HCT116 (cell line): ENCODE data around the gene GRM1.

Experiments used
- JUND ChIP-seq: IDR thresholded peaks from 2 replicates; pipeline ENCODE4 v1.6.1; 2012
- MAX ChIP-seq: IDR thresholded peaks from 2 replicates; pipeline ENCODE4 v1.6.1; 2012
- POLR2A ChIP-seq: IDR thresholded peaks from 2 replicates; pipeline ENCODE4 v1.7.0; 2011; ENCODE audit warnings: borderline replicate concordance; ENCODE audit not compliant: insufficient read depth, insufficient read length; ENCODE audit errors: extremely low read depth
- POLR2AphosphoS5 ChIP-seq: IDR thresholded peaks from 2 replicates; pipeline ENCODE4 v1.6.1; 2011; ENCODE audit warnings: mild to moderate bottlenecking, low read depth, low read length, moderate library complexity
- TF ChIP-seq, protein P1 (sequence below): IDR thresholded peaks from 2 replicates; pipeline ENCODE4 v1.6.1; 2012; ENCODE audit warnings: low read depth

DNA sequence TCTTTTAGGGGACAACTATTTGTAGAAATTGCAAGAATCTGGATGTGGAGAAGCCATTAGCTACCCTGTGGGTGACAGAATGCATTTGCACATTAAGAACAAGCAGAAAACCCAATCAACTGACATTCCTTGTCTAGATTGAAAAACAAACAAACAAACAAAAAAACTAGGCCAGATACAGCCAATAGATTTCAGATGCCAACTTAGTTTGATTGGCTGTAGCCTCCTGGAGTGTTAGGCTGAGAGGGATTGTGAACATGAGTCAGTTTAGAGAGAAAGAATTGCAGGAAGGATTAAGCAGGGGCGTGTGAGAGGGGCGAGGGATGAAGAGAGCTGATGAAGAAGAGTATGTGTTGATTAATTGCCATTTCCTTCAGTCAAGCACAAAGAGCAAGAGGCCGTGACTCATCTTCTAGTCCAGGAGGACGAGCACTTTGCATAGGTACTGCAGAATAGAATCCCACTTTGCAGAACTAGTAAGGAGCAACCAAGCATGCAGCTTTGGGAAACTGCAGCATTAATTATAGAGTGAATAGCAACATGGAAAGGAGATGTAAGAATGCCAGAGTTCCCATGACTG, 326.7 kb downstream of the GRM1 start:
- TF ChIP-seq POLR2AphosphoS5 (no peak), JUND (no peak), POLR2A (no peak), MAX (no peak)
- TF ChIP-seq, protein P1, sequence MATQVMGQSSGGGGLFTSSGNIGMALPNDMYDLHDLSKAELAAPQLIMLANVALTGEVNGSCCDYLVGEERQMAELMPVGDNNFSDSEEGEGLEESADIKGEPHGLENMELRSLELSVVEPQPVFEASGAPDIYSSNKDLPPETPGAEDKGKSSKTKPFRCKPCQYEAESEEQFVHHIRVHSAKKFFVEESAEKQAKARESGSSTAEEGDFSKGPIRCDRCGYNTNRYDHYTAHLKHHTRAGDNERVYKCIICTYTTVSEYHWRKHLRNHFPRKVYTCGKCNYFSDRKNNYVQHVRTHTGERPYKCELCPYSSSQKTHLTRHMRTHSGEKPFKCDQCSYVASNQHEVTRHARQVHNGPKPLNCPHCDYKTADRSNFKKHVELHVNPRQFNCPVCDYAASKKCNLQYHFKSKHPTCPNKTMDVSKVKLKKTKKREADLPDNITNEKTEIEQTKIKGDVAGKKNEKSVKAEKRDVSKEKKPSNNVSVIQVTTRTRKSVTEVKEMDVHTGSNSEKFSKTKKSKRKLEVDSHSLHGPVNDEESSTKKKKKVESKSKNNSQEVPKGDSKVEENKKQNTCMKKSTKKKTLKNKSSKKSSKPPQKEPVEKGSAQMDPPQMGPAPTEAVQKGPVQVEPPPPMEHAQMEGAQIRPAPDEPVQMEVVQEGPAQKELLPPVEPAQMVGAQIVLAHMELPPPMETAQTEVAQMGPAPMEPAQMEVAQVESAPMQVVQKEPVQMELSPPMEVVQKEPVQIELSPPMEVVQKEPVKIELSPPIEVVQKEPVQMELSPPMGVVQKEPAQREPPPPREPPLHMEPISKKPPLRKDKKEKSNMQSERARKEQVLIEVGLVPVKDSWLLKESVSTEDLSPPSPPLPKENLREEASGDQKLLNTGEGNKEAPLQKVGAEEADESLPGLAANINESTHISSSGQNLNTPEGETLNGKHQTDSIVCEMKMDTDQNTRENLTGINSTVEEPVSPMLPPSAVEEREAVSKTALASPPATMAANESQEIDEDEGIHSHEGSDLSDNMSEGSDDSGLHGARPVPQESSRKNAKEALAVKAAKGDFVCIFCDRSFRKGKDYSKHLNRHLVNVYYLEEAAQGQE = no peak
